ENCODE results near the gene EIF4EBP3. TPM values are rescaled to one million over a fixed set of nuclear protein-coding genes. Genes with fewer than 3 reads are reported as not detected.
A peak's percentile ranks its signal among the peaks of the same experiment; 100 is the strongest.

The EIF4EBP3 gene
- total and polyA plus RNA-seq, 10 of the 15 experiments (the other 5 are each of a cell fraction or from before 2014, with no cell fraction given), result 3.5 to 16.1 (median 6.2) TPM

GRCh38 chr5:140564196-140565023 is 16.9 kb downstream of the EIF4EBP3 start, which contains the start of the genes APBB3 and SLC35A4 (continued):
- TF ChIP-seq CUX1 (IDR thresholded peaks at IDR 0.05; ENCODE audit: insufficient replicate concordance, low read depth, low read length) (no peak), WRNIP1 (IDR thresholded peaks at IDR 0.05; ENCODE audit: borderline replicate concordance, low read depth, low read length) (no peak), POLR2A (IDR thresholded peaks at IDR 0.05; ENCODE audit: low read depth, low read length) (peak; percentile 97), BHLHE40 (IDR thresholded peaks at IDR 0.05; ENCODE audit: borderline replicate concordance in 1 of 2, low read depth in 2 of 2, low read length in 1 of 2) (peak; percentile 93 to 96), ZNF622 (IDR thresholded peaks at IDR 0.05) (no peak), NFXL1 (IDR thresholded peaks at IDR 0.05; ENCODE audit: borderline replicate concordance) (no peak), POLR2AphosphoS2 (IDR thresholded peaks at IDR 0.05; ENCODE audit: low read depth, low read length) (peak; percentile 90), MTA3 (IDR thresholded peaks at IDR 0.05; ENCODE audit: borderline replicate concordance, low read length) (no peak), RAD51 (IDR thresholded peaks at IDR 0.05) (peak; percentile 93), ZZZ3 (IDR thresholded peaks at IDR 0.05; ENCODE audit: control insufficient read depth, insufficient read length, low read depth) (no peak), CEBPB (IDR thresholded peaks at IDR 0.05; ENCODE audit: borderline replicate concordance in 1 of 2, low read depth in 2 of 2, low read length in 2 of 2) (0 out of 4 replicates have a peak, but pooled peaks of 1 of the 2 experiments have one; percentile 15), NRF1 (conservative IDR thresholded peaks at IDR 0.05; ENCODE audit: low read depth, low read length) (peak; percentile 84), SMC3 (IDR thresholded peaks at IDR 0.05; ENCODE audit: borderline replicate concordance, low read length) (no peak; the same call in 1 of the 2 replicates), CBFB (IDR thresholded peaks at IDR 0.05; ENCODE audit: low read depth) (peak; percentile 75), SIN3A (IDR thresholded peaks at IDR 0.05; ENCODE audit: low read depth, low read length) (peak; percentile 59; the same call in 1 of the 2 replicates)
- TF ChIP-seq, protein P1, sequence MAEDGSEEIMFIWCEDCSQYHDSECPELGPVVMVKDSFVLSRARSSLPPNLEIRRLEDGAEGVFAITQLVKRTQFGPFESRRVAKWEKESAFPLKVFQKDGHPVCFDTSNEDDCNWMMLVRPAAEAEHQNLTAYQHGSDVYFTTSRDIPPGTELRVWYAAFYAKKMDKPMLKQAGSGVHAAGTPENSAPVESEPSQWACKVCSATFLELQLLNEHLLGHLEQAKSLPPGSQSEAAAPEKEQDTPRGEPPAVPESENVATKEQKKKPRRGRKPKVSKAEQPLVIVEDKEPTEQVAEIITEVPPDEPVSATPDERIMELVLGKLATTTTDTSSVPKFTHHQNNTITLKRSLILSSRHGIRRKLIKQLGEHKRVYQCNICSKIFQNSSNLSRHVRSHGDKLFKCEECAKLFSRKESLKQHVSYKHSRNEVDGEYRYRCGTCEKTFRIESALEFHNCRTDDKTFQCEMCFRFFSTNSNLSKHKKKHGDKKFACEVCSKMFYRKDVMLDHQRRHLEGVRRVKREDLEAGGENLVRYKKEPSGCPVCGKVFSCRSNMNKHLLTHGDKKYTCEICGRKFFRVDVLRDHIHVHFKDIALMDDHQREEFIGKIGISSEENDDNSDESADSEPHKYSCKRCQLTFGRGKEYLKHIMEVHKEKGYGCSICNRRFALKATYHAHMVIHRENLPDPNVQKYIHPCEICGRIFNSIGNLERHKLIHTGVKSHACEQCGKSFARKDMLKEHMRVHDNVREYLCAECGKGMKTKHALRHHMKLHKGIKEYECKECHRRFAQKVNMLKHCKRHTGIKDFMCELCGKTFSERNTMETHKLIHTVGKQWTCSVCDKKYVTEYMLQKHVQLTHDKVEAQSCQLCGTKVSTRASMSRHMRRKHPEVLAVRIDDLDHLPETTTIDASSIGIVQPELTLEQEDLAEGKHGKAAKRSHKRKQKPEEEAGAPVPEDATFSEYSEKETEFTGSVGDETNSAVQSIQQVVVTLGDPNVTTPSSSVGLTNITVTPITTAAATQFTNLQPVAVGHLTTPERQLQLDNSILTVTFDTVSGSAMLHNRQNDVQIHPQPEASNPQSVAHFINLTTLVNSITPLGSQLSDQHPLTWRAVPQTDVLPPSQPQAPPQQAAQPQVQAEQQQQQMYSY (CRISPR knock-in tag; IDR thresholded peaks at IDR 0.05), result no peak
- TF ChIP-seq, protein P2, sequence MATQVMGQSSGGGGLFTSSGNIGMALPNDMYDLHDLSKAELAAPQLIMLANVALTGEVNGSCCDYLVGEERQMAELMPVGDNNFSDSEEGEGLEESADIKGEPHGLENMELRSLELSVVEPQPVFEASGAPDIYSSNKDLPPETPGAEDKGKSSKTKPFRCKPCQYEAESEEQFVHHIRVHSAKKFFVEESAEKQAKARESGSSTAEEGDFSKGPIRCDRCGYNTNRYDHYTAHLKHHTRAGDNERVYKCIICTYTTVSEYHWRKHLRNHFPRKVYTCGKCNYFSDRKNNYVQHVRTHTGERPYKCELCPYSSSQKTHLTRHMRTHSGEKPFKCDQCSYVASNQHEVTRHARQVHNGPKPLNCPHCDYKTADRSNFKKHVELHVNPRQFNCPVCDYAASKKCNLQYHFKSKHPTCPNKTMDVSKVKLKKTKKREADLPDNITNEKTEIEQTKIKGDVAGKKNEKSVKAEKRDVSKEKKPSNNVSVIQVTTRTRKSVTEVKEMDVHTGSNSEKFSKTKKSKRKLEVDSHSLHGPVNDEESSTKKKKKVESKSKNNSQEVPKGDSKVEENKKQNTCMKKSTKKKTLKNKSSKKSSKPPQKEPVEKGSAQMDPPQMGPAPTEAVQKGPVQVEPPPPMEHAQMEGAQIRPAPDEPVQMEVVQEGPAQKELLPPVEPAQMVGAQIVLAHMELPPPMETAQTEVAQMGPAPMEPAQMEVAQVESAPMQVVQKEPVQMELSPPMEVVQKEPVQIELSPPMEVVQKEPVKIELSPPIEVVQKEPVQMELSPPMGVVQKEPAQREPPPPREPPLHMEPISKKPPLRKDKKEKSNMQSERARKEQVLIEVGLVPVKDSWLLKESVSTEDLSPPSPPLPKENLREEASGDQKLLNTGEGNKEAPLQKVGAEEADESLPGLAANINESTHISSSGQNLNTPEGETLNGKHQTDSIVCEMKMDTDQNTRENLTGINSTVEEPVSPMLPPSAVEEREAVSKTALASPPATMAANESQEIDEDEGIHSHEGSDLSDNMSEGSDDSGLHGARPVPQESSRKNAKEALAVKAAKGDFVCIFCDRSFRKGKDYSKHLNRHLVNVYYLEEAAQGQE (IDR thresholded peaks at IDR 0.05; ENCODE audit: low read depth, low read length), result 0 out of 2 replicates have a peak, but pooled peaks have one; percentile 9

Measured in GM12878 (cell line).